WTC11 (cell line): ENCODE results near the gene COQ2.

ENCODE experiments used
- NFYB ChIP-seq: sonication (generic); formaldehyde crosslinking; conservative IDR thresholded peaks from 2 replicates; pipeline ENCODE4 v1.8.0; 2022; ENCODE audit warnings: low read depth, missing genetic modification reagents
- TF ChIP-seq, protein P1 (sequence below): fragments of 200-600 bp; IDR thresholded peaks from 2 replicates; pipeline ENCODE4 v1.8.0; 2022; ENCODE audit warnings: antibody characterized with exemption

- no peak for TF ChIP-seq NFYB (CRISPR knock-in tag)
- TF ChIP-seq, protein P1, sequence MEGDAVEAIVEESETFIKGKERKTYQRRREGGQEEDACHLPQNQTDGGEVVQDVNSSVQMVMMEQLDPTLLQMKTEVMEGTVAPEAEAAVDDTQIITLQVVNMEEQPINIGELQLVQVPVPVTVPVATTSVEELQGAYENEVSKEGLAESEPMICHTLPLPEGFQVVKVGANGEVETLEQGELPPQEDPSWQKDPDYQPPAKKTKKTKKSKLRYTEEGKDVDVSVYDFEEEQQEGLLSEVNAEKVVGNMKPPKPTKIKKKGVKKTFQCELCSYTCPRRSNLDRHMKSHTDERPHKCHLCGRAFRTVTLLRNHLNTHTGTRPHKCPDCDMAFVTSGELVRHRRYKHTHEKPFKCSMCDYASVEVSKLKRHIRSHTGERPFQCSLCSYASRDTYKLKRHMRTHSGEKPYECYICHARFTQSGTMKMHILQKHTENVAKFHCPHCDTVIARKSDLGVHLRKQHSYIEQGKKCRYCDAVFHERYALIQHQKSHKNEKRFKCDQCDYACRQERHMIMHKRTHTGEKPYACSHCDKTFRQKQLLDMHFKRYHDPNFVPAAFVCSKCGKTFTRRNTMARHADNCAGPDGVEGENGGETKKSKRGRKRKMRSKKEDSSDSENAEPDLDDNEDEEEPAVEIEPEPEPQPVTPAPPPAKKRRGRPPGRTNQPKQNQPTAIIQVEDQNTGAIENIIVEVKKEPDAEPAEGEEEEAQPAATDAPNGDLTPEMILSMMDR, result no peak
Measured at GRCh38 chr4:83231620-83232076, 53.0 kb downstream of the COQ2 start.
